NCI-H128 (cell line): ENCODE measurements around the gene MACF1.
A peak's percentile ranks its signal among the peaks of the same experiment; 100 is the strongest.

ENCODE experiments used
- DNase-seq: peaks from one replicate; lab custom pipeline; 2025; ENCODE audit not compliant: unreplicated experiment; lab: John Stamatoyannopoulos, UW

The MACF1 gene

DNA sequence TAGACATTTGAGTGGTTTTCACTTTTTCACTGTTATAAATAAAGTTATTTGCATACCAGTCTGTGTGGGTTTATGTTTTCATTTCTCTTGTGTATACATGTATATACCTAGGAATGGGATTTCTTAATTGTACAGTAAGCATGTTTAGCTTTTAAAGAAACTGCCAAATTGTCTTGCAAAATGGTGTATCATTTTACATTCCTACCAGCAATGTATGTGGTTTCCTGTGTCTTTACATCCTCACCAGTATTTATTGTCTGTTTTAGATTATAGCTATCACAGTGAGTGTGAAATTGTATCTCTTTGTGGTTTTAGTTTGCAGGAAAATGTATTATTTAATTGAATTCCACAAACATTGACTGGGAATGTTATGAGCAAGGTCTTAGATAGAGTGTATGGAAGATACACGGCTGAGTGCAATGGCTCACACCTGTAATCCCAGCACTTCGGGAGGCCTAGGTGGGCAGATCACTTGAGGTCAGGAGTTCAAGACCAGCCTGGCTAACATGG is 57.3 kb downstream of the MACF1 start:
- no peak for DNase-seq

DNA sequence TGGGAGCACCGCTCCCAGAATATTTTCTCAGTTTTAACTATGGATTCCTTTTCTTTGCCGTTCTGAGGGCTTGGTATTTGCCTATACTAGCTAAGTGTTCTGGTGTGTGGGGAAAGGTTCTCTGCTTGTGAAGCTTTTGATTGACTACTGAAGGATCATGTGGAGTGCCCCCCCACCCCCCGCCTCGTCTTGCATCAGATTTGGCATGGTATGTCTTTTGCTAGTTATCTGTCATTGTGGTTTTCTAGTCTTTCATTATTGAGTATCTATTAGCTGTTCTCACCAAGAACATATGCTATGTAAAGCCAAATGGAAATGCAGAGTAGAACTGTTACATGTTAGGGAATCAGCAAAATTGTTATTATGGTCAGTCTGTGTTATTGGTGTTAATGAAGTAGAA is 58.3 kb downstream of the MACF1 start:
- no peak for DNase-seq

DNA sequence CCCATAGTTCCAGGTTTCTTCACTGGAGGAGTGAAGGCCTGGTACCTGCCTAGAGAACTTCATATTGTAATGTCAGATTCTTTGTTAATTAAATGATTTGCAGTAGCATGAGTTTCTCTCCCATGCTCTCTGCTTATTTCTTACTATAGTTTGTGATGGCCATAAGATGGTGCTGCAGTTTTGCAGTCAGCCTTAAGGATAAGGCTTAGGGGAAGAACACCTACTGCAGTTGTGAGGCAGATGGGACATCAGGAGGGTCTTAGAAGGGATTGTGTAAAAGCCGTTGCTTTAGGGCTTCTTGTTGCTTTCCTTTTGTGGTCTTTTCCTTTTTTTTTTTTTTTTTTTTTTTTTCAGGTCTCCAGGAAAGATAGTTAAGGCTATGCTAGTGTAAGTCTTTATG is 61.8 kb downstream of the MACF1 start:
- DNase-seq: no peak

DNA sequence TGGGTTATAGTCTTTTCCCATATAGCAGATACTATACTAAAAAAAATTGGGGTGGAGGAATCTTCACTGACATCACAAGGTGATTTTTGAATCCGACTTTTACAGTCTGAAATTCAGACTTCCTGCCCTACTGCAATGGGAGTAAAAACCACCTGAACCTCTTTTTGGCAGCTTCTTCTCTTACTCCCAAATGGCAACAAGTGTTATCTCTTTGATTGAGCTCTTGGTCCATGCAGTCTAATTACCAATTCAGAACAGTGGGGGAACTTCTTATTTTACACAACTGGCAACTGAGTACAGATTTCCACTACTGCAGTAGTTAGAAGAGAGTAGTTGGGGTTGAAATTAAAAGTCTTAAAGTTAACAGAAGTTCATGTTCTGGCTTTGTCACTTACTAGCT is 62.3 kb downstream of the MACF1 start:
- no peak for DNase-seq

DNA sequence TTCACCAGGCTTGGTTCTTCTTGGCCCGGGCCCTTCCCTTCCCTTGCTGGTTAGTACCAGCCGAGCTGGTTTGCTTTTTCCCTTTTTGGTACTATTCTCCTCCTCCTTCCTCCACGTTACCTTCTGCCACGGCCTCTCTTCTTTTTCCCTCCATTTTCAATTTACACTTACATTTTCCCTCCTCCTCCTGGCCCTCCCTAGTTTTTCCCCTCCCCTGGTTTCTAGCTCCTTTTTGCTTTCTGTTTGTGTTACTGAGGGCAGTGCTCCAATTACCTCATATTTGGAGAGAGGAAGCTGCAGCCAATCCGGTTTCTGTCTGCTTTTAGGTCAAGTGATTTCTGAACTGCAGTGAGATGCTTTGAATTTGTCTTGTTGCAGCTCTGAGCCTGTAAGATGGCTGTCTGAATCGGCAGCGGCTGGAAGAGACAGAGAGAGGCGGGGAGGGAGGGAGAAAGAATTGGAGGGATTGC is 63.7 kb downstream of the MACF1 start:
- peak; percentile 55 for DNase-seq

DNA sequence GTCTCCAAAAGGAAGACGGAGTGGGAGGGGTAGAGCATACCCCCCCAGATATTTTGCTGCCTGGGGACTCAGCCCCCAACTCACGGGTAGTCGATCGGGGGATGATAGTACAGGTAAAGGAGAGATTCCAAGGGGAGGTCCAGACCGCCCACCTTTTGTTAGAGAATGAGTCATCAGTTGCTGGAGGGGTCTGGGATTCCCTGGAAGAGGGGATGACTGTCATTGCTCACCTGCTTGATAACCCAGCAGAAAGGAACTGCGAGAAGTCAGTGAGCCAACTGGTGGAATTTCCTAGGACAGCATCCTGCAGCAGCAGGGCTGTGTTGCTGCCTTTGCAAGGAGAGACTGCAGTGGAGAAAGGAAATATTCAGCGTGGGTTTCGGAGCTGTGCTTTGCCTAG is 64.4 kb downstream of the MACF1 start:
- DNase-seq: no peak

DNA sequence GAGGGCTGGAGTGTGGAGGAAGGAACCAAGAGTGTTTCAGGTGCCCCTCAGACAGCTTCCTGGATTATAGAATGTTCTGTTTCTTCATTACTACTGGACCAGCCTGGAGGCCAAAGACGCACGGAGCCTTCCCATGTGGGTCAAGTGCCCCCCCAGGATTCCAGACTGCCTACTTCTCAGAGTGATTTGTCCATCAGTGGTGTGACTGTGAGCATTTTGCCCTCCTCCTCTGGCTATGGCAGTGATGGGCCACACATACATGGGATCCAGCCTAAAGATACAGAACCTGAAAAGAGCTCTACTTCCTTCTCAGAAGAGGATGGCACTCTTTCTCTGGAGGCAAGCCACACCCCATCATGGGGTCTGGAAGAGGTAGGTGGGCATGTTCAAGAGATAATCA is 64.9 kb downstream of the MACF1 start:
- no peak for DNase-seq

DNA sequence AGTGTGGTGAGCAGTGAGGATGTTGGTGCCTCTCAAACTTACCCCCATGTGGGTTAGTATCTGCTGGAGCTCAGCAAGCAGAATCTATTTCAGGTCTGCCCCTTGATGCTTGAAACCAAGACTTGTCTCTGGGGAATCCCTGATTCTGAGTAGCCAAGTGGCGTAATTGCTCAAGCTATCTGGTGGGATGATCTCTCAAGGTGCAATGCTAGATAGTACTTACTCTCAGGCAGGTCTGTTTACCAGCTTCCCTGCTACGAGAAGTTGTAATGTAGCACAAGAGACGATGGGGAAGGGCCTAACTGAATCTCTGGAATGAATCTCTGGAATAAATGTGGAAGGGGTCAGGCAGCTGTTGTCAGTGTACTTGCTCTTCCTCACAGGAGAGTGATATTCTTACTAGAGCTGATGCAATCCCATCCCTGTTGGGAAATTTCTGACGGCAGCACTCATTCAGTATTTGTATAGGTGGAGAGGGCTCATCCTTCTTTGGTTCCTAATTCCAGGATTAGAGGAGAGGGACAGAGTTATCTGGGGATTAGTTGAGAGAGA is 65.4 kb downstream of the MACF1 start:
- DNase-seq: no peak

DNA sequence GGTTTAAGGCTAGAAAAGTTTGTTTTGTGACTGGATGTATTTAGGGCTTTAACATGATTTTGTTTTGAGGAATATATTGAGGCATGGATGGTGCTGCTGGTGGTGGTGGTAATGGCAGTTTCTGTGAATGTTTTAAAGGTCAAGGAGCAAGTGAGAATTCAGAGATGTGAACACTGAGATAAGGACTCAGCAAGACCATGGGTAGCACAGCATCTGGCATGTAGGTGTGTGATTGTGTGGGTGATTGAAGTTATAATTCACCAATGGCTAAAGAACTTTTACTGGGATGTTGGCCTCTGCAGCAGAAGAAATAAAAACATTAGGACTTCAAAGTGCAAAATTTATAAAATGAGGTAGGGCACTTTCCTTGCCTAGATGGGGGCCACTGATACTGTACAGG is 65.9 kb downstream of the MACF1 start:
- DNase-seq: no peak

DNA sequence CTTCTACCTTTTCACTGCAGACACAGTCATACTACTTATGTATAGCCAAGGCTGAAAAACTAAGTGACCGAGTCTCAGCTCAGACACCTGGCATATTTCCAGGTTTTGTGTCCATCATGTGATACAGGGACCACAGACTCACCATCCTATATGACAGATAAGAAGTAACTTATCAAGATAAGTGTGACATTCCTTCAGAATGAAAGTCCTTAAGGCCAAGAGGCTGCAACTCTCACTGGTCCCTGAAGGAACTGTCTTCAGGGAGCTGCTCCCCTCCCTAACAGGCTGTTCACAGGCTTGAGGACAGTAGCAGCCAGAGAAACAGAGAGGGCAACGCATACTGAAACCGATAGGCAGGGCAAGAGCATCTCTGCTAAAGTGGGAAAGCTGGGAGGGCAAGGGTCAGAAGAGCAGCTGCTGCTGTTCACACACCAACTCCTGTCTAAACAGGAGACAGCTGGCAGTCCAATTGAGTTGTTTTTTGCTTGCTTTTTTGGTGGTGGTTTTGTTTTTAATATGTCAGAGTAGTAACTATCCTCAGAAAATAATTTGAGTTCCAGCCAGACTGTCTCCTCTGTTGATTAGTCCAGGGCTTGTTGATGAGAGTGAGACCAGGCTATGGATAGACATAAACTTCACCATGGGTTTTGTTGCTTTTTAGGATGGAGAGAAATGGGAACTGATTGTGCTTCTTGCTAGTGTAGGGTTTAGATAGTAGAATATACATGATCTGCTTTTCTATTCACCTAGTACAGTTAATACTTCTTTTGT is 67.7 kb downstream of the MACF1 start:
- no peak for DNase-seq

DNA sequence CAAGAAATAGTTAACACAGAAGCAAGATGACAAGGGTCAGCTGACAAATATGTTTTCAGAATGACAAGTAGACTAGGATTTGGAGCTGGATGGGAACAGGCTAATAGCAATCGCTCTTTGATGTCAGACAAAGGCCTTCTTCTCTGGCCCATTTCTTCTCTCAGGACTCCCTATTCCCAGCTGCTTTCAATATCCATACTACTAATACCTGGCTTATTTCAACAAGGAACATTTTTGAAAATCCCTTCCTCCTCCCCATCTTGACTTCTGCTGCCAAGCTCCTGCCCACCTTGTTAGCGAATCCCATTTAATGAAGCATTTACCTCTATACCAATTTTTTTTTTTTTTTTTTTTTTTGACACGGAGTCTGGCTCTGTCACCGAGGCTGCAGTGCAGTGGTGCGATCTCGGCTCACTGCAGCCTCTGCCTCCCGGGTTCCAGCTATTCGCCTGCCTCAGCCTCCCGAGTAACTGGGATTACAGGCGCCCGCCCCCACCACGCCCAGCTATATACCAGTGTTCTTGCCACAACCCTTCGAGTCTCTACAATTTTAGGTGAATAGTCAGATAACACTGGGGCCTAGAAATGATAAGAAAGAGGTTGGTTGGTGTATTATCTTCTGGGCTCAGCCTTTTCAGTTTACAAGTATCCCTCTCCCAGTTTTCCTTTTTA is 68.4 kb downstream of the MACF1 start:
- no peak for DNase-seq

DNA sequence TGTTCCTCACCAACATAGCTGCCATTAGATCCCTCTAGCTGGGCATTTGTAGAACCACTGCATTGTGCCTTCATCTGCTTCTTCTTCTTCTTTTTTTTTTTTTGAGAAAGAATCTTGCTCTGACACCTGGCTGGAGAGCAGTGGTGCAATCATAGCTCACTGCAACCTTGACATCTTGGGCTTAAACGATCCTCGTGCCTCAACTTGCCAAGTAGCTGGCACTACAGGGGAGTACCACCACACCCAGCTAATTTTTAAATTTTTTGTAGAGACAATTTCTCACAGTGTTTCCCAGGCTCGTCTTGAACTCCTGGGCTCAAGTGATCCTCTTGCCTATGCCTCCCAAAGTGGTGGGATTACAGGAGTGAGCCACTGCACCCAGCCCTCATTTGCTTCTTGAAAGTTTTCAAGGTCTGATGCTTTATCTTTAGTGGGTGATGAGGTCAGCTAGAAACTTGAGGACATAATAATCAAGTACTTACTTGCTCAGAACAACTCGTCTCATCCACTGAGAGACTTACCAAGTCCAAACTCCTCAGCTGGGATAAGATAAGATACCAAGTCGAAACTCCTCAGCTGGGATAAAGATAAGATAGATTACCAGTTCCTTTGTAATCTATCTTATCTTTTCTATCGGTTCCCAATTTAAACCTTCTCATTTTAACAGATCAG is 71.5 kb downstream of the MACF1 start:
- no peak for DNase-seq

DNA sequence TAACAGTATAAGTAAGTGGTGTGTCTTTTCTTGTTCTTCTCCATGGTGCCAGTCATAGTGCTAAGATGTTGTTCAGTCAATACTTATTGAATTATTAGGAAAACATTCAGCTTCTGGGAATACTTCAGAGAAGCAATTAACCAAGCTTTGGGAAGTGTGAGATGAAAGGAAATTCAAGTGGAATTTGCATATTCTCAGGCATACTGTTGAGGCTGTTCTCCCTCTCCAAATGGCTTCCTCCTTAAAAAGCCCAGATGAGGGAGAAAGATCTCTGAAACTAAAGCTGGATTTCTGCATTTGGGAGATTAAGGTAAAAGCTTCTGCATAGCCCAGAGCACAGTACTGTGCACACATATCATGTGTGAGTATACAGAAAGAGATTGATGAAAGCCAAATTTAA is 73.4 kb downstream of the MACF1 start:
- no peak for DNase-seq

DNA sequence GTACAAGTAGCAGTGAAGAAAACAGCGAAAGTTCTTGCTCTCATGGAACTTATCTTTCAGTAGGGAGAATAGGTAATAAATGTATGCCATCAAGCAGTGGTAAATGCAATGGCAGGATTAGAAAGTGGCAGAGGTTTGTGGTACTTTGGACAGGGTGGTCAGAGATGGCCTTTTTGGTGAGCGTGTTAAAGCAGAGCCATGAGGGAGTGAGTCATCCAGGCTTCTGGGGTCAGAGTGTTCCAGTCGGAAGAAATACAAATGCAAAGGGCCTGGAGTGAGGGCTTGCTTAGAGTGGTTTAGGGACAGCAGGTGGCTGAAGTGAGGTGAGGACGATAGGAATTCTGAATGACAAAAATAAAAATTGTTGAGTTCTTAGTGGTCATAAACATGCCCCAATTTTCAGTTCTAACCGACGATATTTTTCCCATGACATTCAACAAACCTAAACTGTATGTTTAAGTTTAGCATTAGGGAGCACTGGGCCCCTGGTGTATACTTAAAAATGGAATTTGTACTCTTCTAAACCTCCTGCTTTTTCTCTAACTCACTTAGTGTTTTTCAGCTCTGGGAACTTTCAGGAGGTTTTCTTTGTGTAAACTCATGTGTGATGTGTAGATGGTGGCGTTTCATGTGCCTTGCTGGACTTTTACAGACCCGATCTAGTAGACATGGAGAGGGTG is 78.2 kb downstream of the MACF1 start:
- DNase-seq: no peak

DNA sequence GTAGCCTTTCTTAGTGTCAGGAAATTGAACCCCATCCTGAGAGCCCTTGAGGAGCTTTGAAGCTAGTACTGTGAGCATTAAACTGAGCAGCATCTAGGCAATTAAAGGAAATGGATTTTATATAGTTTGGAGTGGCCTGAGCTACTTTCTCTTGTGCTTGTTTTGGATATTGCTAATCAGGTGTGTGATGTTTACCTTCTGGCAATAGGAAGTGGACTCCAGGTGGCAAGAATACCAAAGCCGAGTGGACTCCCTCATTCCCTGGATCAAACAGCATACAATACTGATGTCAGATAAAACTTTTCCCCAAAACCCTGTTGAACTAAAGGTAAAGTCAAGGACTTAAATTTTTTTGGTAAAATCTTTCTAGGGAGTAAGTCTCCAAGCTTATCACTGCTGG is 79.4 kb downstream of the MACF1 start:
- DNase-seq: no peak

DNA sequence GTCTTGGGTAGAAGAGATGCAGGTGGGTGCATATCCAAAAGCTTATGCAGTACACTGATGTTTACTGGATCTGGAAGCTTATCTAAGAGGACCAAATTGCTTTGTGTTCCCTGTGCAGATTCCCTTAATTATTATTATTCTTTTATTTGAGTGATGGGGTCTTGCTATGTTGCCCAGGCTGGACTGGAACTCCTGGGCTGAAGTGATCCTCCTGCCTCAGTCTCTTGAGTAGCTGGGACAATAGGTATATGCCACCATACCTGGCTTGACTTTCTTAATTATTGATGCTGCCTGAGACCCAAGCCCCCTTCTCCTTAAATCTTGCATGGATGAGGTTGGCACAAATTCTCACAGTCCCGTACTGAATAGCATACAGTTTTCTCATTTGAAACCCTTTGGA is 83.0 kb downstream of the MACF1 start:
- DNase-seq: no peak

DNA sequence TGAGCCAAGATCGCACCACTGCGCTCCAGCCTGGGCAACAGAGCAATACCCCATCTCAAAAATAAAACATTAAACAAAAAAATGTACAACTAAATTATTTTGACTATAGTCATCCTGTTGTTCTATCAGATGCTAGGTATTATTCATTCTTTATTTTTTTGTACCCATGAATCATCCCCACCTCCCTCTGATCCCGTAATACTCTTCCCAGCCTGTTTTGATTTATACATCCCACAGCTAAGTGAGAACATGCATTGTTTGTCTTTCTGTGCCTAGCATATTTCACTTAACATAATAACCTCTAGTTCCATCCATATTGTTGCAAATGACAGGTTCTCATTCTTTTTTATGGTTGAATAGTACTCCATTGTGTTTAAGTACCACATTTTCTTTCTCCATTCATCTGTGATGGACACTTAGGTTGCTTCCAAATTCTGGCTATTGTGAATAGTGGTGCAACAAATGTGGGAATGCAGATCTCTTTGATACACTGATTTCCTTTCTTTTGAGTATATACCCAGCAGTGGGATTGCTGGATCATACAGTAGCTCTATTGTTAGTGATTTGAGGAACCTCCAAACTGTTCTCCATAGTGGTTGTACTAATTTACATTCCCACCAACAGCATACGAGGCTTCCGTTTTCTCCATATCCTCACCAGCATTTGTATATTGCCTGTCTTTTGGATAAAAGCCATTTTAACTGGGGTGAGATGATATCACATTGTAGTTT is 84.4 kb downstream of the MACF1 start:
- no peak for DNase-seq

DNA sequence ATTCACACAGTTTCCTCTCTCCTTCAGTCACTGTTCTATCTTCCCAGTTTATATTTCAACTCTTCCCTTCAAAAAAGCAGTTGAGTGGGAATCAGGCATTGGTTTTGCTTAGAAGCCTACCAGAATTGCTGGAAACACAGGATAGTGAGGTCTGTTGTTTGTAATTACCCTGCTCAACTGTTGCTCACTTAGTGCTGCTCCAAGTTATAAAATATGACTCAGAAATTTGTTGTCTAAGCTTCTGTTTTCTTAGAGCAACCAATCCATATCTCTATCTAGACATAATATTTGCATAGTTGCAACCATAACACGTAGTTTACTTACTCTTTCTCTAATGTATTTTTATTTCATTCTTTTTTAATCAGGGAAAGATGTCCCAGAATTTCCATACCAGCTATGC is 87.9 kb downstream of the MACF1 start:
- DNase-seq: no peak

DNA sequence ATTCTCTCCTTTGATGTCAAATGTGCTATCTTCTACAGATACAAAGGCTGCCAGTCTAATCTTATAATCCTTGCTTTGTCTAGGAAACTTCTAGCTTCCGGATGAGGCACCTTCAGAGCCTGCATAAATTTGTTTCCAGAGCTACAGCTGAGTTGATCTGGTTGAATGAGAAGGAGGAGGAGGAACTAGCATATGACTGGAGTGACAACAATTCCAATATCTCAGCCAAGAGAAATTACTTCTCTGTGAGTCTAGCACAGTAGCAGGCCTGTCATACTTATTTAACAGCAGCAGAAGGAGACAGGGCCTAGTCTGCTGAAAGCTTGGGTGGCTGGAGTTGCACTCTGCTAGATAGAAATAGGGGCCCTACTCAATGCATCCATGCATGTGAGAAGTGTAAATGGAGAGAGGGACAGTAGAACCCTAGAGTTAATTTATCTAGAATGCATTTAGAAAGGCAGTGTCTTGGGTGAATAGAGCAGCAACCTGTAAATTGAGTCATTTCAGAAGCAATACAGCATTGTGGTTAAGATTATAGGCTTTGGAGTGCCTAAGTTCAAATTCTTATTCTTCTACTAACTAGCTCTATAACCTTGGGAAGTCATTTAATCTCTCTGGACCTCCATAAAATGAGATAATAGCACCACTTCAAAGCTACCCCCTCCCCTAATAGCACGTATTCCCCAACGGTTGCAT is 89.0 kb downstream of the MACF1 start:
- no peak for DNase-seq

DNA sequence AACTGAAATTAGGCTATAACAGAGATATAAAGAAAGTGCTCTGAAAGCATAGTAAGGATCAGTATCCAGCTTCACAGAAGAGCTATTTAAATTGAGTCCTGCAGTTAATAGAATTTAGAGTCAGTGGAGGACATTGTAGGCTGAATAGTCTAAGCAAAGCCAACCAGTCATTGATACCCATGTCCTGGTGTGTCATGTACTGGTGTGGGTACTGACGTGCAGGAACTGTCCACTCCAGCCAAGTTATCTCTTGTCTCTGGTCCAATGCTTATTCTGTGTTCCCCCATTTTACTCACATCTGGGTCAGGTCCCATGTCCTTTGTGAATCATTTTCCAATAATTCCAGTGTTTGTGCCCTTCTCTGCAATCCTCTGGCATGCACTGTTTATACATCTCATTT is 90.0 kb downstream of the MACF1 start:
- DNase-seq: no peak
